ENCODE data around the gene FEN1.

The FEN1 gene

GRCh38 chr11:61792310-61793082 is at the start of gene FEN1, which contains the start of gene TMEM258 (continued):
- TF ChIP-seq ZNF776 (tag by site-specific recombination; IDR thresholded peaks at IDR 0.05; ENCODE audit: borderline replicate concordance) = no peak
- peak; percentile 51 for TF ChIP-seq SP3 (tag by site-specific recombination; IDR thresholded peaks at IDR 0.05)
- TF ChIP-seq OVOL3 (tag by site-specific recombination; IDR thresholded peaks at IDR 0.05) = no peak
- TF ChIP-seq ZNF600 (tag by site-specific recombination; IDR thresholded peaks at IDR 0.05) = no peak
- no peak for TF ChIP-seq ZNF639 (tag by site-specific recombination; IDR thresholded peaks at IDR 0.05)
- no peak for TF ChIP-seq ZNF626 (tag by site-specific recombination; IDR thresholded peaks at IDR 0.05)
- TF ChIP-seq ZNF623 (tag by site-specific recombination; IDR thresholded peaks at IDR 0.05) = no peak
- TF ChIP-seq, protein P1, sequence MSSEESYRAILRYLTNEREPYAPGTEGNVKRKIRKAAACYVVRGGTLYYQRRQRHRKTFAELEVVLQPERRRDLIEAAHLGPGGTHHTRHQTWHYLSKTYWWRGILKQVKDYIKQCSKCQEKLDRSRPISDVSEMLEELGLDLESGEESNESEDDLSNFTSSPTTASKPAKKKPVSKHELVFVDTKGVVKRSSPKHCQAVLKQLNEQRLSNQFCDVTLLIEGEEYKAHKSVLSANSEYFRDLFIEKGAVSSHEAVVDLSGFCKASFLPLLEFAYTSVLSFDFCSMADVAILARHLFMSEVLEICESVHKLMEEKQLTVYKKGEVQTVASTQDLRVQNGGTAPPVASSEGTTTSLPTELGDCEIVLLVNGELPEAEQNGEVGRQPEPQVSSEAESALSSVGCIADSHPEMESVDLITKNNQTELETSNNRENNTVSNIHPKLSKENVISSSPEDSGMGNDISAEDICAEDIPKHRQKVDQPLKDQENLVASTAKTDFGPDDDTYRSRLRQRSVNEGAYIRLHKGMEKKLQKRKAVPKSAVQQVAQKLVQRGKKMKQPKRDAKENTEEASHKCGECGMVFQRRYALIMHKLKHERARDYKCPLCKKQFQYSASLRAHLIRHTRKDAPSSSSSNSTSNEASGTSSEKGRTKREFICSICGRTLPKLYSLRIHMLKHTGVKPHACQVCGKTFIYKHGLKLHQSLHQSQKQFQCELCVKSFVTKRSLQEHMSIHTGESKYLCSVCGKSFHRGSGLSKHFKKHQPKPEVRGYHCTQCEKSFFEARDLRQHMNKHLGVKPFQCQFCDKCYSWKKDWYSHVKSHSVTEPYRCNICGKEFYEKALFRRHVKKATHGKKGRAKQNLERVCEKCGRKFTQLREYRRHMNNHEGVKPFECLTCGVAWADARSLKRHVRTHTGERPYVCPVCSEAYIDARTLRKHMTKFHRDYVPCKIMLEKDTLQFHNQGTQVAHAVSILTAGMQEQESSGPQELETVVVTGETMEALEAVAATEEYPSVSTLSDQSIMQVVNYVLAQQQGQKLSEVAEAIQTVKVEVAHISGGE (tag by site-specific recombination; conservative IDR thresholded peaks at IDR 0.05; ENCODE audit: low read depth) = peak; percentile 95
- TF ChIP-seq GLIS1 (tag by site-specific recombination; IDR thresholded peaks at IDR 0.05) = peak; percentile 23; the same call in 1 of the 2 replicates
- TF ChIP-seq ZNF132 (tag by site-specific recombination; IDR thresholded peaks at IDR 0.05; ENCODE audit: borderline replicate concordance) = no peak
- no peak for TF ChIP-seq ZNF202 (tag by site-specific recombination; IDR thresholded peaks at IDR 0.05; ENCODE audit: borderline replicate concordance)
- no peak for TF ChIP-seq ZNF837 (tag by site-specific recombination; IDR thresholded peaks at IDR 0.05)
- TF ChIP-seq SP7 (tag by site-specific recombination; IDR thresholded peaks at IDR 0.05) = peak; percentile 70
- no peak for TF ChIP-seq ZNF146 (tag by site-specific recombination; IDR thresholded peaks at IDR 0.05)
- TF ChIP-seq ZNF621 (tag by site-specific recombination; IDR thresholded peaks at IDR 0.05) = no peak
- no peak for TF ChIP-seq ZNF239 (tag by site-specific recombination; IDR thresholded peaks at IDR 0.05)
- no peak for TF ChIP-seq REST (tag by site-specific recombination; IDR thresholded peaks at IDR 0.05)
- no peak for TF ChIP-seq HOXD13 (CRISPR knock-in tag; IDR thresholded peaks at IDR 0.05; ENCODE audit: borderline replicate concordance)
- no peak for TF ChIP-seq ZNF266 (tag by site-specific recombination; IDR thresholded peaks at IDR 0.05; ENCODE audit: low read depth)
- TF ChIP-seq ZSCAN16 (tag by site-specific recombination; IDR thresholded peaks at IDR 0.05) = no peak
- no peak for TF ChIP-seq PRDM1 (tag by site-specific recombination; IDR thresholded peaks at IDR 0.05)
- TF ChIP-seq ZNF792 (tag by site-specific recombination; IDR thresholded peaks at IDR 0.05) = no peak
- TF ChIP-seq GLI4 (tag by site-specific recombination; IDR thresholded peaks at IDR 0.05) = no peak
- TF ChIP-seq ZNF585B (tag by site-specific recombination; IDR thresholded peaks at IDR 0.05) = no peak
- no peak; the same call in 1 of the 2 replicates for TF ChIP-seq ZNF501 (tag by site-specific recombination; IDR thresholded peaks at IDR 0.05)
- peak; percentile 90 for TF ChIP-seq SP2 (tag by site-specific recombination; IDR thresholded peaks at IDR 0.05)
- TF ChIP-seq ZFP41 (tag by site-specific recombination; IDR thresholded peaks at IDR 0.05; ENCODE audit: borderline replicate concordance) = no peak
- TF ChIP-seq ZNF548 (tag by site-specific recombination; IDR thresholded peaks at IDR 0.05) = no peak
